Astrocyte (in vitro differentiated cells and primary cell): ENCODE results near the gene IFI30. TPM values are rescaled to one million over a fixed set of nuclear protein-coding genes. Genes with fewer than 3 reads are reported as not detected.

Experiments used
- DNase-seq: peaks from one replicate; pipeline ENCODE4 v3.0.0-alpha.2; 2010; ENCODE audit warnings: low read depth
- FAIRE-seq: peaks from 2 replicates; lab custom pipeline; 2011; peaks lifted over from hg19 to GRCh38; lab: Jason Lieb, UNC
- H2AFZ ChIP-seq: 2 replicates; pipeline ENCODE4 v1.6.0; 2012; ENCODE audit warnings: low read depth, low read length, inconsistent platforms
- H3K27ac ChIP-seq: 2 replicates; pipeline ENCODE4 v1.5.1; 2011; ENCODE audit warnings: low read depth, low read length, inconsistent platforms
- H3K27me3 ChIP-seq: 2 replicates; pipeline ENCODE4 v1.6.0; 2011; ENCODE audit warnings: low read length, inconsistent platforms; ENCODE audit not compliant: insufficient read depth
- H3K36me3 ChIP-seq: 2 replicates; pipeline ENCODE4 v1.5.1; 2011; ENCODE audit warnings: low read length, inconsistent platforms; ENCODE audit not compliant: insufficient read depth
- H3K4me1 ChIP-seq: 2 replicates; pipeline ENCODE4 v1.5.1; 2011; ENCODE audit warnings: low read length, inconsistent platforms; ENCODE audit not compliant: insufficient read depth
- H3K4me2 ChIP-seq: 2 replicates; pipeline ENCODE4 v1.6.0; 2012; ENCODE audit warnings: low read length, inconsistent platforms
- H3K4me3 ChIP-seq: 2 replicates; pipeline ENCODE4 v1.5.1; 2011; ENCODE audit warnings: low read depth, mild to moderate bottlenecking, low read length, inconsistent platforms; ENCODE audit not compliant: insufficient read depth
- H3K79me2 ChIP-seq: 2 replicates; pipeline ENCODE4 v1.6.0; 2012; ENCODE audit warnings: mild to moderate bottlenecking, low read length, inconsistent platforms; ENCODE audit not compliant: insufficient read depth
- H3K9ac ChIP-seq: 2 replicates; pipeline ENCODE4 v1.6.0; 2012; ENCODE audit warnings: mild to moderate bottlenecking, low read length, inconsistent platforms
- H3K9me3 ChIP-seq: 2 replicates; pipeline ENCODE4 v1.5.1; 2012; ENCODE audit warnings: low read depth, mild to moderate bottlenecking, low read length, inconsistent platforms; ENCODE audit not compliant: insufficient read depth
- H4K20me1 ChIP-seq: 2 replicates; pipeline ENCODE4 v1.6.0; 2012; ENCODE audit warnings: low read length, inconsistent platforms; ENCODE audit not compliant: insufficient read depth
- H3K27ac Mint-ChIP-seq: one replicate; pipeline ENCODE4 v1.8.0; 2021; ENCODE audit warnings: mild to moderate bottlenecking, mixed read lengths; ENCODE audit not compliant: unreplicated experiment
- H3K27me3 Mint-ChIP-seq: one replicate; pipeline ENCODE4 v1.8.0; 2021; ENCODE audit warnings: low read depth, mixed read lengths; ENCODE audit not compliant: unreplicated experiment
- H3K36me3 Mint-ChIP-seq: one replicate; pipeline ENCODE4 v1.8.0; 2021; ENCODE audit warnings: low read depth, mixed read lengths; ENCODE audit not compliant: unreplicated experiment
- H3K4me1 Mint-ChIP-seq: one replicate; pipeline ENCODE4 v1.8.0; 2021; ENCODE audit warnings: low read depth, mixed read lengths; ENCODE audit not compliant: unreplicated experiment
- H3K4me3 Mint-ChIP-seq: one replicate; pipeline ENCODE4 v1.8.0; 2021; ENCODE audit warnings: mild to moderate bottlenecking, moderate library complexity, mixed read lengths; ENCODE audit not compliant: unreplicated experiment
- H3K9me3 Mint-ChIP-seq: one replicate; pipeline ENCODE4 v1.8.0; 2021; ENCODE audit warnings: mild to moderate bottlenecking, mixed read lengths; ENCODE audit not compliant: unreplicated experiment
- CTCF ChIP-seq: IDR thresholded peaks from 2 replicates; pipeline ENCODE4 v1.5.1; 2011; ENCODE audit warnings: low read depth, mild to moderate bottlenecking, inconsistent platforms, low read length, moderate library complexity; ENCODE audit not compliant: insufficient read depth
- EZH2 ChIP-seq: IDR thresholded peaks from 2 replicates; pipeline ENCODE4 v1.6.1; 2012; ENCODE audit warnings: mild to moderate bottlenecking, low read length, inconsistent platforms; ENCODE audit not compliant: insufficient read depth
- total RNA-seq: library from RNA; stranded (reverse); gene quantifications from 2 replicates; pipeline ENCODE4 v1.2.1, GENCODE V29; 2021

Gene IFI30
- total RNA-seq, 1 donor from 2014 or later = 2.3 TPM

GRCh38 chr19:18131841-18132596, 41.6 kb upstream of the IFI30 start:
- no peaks in the 10 kb centered on the region for H3K9me3 ChIP-seq
- DNase-seq (no peak), FAIRE-seq (no peak)
- Mint-ChIP-seq H3K4me1 (no peaks in the 10 kb centered on the region), H3K4me3 (no peak overlapping the region), H3K27me3 (peaks cover 2% of the 10 kb centered on the region), H3K27ac (no peak overlapping the region), H3K36me3 (peaks cover 19% of the 10 kb centered on the region), H3K9me3 (peaks cover 5% of the 10 kb centered on the region)
- H3K4me2 ChIP-seq = no peak overlapping the region
- no peak overlapping the region for H3K9ac ChIP-seq
- no peaks in the 10 kb centered on the region for H3K4me1 ChIP-seq
- H3K27me3 ChIP-seq = no peaks in the 10 kb centered on the region
- no peaks in the 10 kb centered on the region for H3K79me2 ChIP-seq
- no peak overlapping the region for H2AFZ ChIP-seq
- no peaks in the 10 kb centered on the region for H3K36me3 ChIP-seq
- H3K4me3 ChIP-seq = no peak overlapping the region
- TF ChIP-seq EZH2 = no peak
- TF ChIP-seq CTCF = no peak
- no peak overlapping the region for H3K27ac ChIP-seq
- no peaks in the 10 kb centered on the region for H4K20me1 ChIP-seq

DNA sequence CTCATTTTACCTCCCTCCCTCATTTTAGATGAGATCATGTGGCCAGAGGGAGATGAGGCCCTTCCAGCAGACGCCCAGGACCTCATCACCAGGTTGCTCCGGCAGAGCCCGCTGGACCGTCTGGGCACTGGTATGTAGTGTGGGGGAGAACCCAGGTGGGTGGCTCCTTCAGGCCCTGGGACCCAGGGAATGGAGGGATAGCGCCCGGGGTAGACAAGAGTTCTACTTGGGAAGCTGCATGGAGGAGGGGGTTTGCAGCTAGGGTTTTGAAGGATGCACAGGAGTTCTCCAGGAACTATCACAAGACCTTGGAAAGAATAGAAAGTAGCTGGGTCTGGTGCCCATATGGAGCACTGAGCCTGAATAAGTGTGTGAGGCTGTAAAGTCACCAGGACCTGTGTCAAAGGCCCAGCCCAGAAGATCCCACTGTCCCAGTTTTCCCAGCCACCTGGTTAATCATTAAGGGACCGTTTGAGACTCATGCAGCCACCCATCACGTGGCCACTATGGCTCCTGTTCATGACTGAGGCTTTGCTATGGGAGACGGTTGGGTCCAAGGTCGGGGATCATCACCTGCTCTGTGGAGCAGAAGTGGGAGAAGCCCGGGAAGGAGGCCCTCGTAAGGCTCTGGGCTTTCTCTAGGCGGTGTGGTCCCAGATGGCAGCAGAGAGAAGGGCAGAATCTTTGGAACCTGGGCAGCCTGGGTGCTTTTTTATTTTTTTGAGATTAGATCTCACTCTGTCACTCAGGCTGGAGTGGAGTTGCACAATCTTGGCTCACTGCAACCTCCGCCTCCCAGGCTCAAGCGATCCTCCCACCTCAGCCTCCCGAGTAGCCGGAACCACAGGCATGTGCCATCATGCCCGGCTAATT, 37.7 kb upstream of the IFI30 start:
- no peaks in the 10 kb centered on the region for H4K20me1 ChIP-seq
- no peak overlapping the region for H3K4me3 Mint-ChIP-seq
- H3K36me3 Mint-ChIP-seq = peaks cover 17% of the 10 kb centered on the region

More for the DNA sequence above, 37.7 kb upstream of the IFI30 start:
- no peak overlapping the region for H3K27ac Mint-ChIP-seq
- H3K27ac ChIP-seq = no peak overlapping the region
- TF ChIP-seq CTCF (no peak), EZH2 (no peak)
- no peaks in the 10 kb centered on the region for H3K79me2 ChIP-seq
- no peak overlapping the region for H3K4me3 ChIP-seq
- no peak overlapping the region for H2AFZ ChIP-seq
- no peak for FAIRE-seq
- H3K9me3 Mint-ChIP-seq = peaks cover 3% of the 10 kb centered on the region
- no peaks in the 10 kb centered on the region for H3K27me3 ChIP-seq
- no peaks in the 10 kb centered on the region for H3K9me3 ChIP-seq
- no peaks in the 10 kb centered on the region for H3K4me1 Mint-ChIP-seq
- H3K4me2 ChIP-seq = no peak overlapping the region
- DNase-seq = no peak
- no peaks in the 10 kb centered on the region for H3K36me3 ChIP-seq
- no peak overlapping the region for H3K9ac ChIP-seq
- no peaks in the 10 kb centered on the region for H3K4me1 ChIP-seq
- peaks cover 2% of the 10 kb centered on the region for H3K27me3 Mint-ChIP-seq
